ENCODE measurements around the gene NFATC1.

Gene NFATC1

GRCh38 chr18:79542876-79543750, 147.4 kb downstream of the NFATC1 start:
- Histone ChIP-seq H3K79me2 (ENCODE audit: insufficient read depth, low read length) (no peaks in the 10 kb centered on the region), H3K9me3 (ENCODE audit: insufficient read depth, low read length, severe bottlenecking) (no peaks in the 10 kb centered on the region), H3K36me3 (ENCODE audit: insufficient read depth, low read length) (no peaks in the 10 kb centered on the region), H3K4me2 (ENCODE audit: insufficient read depth, low read length) (no peak overlapping the region), H4K20me1 (ENCODE audit: insufficient read depth, low read length) (no peaks in the 10 kb centered on the region), H3K4me3 (ENCODE audit: low read depth in 1 of 2, low read length in 2 of 2) (no peak overlapping the region), H3K27me3 (ENCODE audit: insufficient read depth, low read length, poor library complexity) (no peaks in the 10 kb centered on the region), H2AFZ (ENCODE audit: low read depth, low read length) (no peak overlapping the region), H3K9ac (ENCODE audit: low read depth, low read length) (no peak overlapping the region), H3K27ac (ENCODE audit: low read length) (no peak overlapping the region), H3K4me1 (ENCODE audit: insufficient read depth, low read length) (no peaks in the 10 kb centered on the region)
- no peak for ATAC-seq (ENCODE audit: insufficient read depth, low read depth)
- TF ChIP-seq CTCF (IDR thresholded peaks at IDR 0.05; ENCODE audit: borderline replicate concordance, extremely low read depth, low read length, poor library complexity, severe bottlenecking) (no peak), EZH2 (IDR thresholded peaks at IDR 0.05; ENCODE audit: borderline replicate concordance, low read depth, low read length, severe bottlenecking) (no peak)
- no peak for DNase-seq

GRCh38 chr18:79543861-79544385, 148.2 kb downstream of the NFATC1 start:
- H3K27me3 ChIP-seq (ENCODE audit: insufficient read depth, low read length, poor library complexity): no peaks in the 10 kb centered on the region

GRCh38 chr18:79544386-79544963, 148.7 kb downstream of the NFATC1 start:
- Histone ChIP-seq H4K20me1 (ENCODE audit: insufficient read depth, low read length) (no peaks in the 10 kb centered on the region), H3K9me3 (ENCODE audit: insufficient read depth, low read length, severe bottlenecking) (no peaks in the 10 kb centered on the region), H3K4me1 (ENCODE audit: insufficient read depth, low read length) (no peaks in the 10 kb centered on the region), H3K36me3 (ENCODE audit: insufficient read depth, low read length) (no peaks in the 10 kb centered on the region), H3K4me2 (ENCODE audit: insufficient read depth, low read length) (no peak overlapping the region), H2AFZ (ENCODE audit: low read depth, low read length) (no peak overlapping the region), H3K27me3 (ENCODE audit: insufficient read depth, low read length, poor library complexity) (no peaks in the 10 kb centered on the region), H3K27ac (ENCODE audit: low read length) (no peak overlapping the region), H3K79me2 (ENCODE audit: insufficient read depth, low read length) (no peaks in the 10 kb centered on the region), H3K4me3 (ENCODE audit: low read depth in 1 of 2, low read length in 2 of 2) (no peak overlapping the region), H3K9ac (ENCODE audit: low read depth, low read length) (no peak overlapping the region)
- TF ChIP-seq EZH2 (IDR thresholded peaks at IDR 0.05; ENCODE audit: borderline replicate concordance, low read depth, low read length, severe bottlenecking) (no peak), CTCF (IDR thresholded peaks at IDR 0.05; ENCODE audit: borderline replicate concordance, extremely low read depth, low read length, poor library complexity, severe bottlenecking) (no peak)
- DNase-seq: no peak
- no peak for ATAC-seq (ENCODE audit: insufficient read depth, low read depth)

More at GRCh38 chr18:79543861-79544385, 148.2 kb downstream of the NFATC1 start:
- TF ChIP-seq CTCF (IDR thresholded peaks at IDR 0.05; ENCODE audit: borderline replicate concordance, extremely low read depth, low read length, poor library complexity, severe bottlenecking) (no peak), EZH2 (IDR thresholded peaks at IDR 0.05; ENCODE audit: borderline replicate concordance, low read depth, low read length, severe bottlenecking) (no peak)
- no peaks in the 10 kb centered on the region for H3K9me3 ChIP-seq (ENCODE audit: insufficient read depth, low read length, severe bottlenecking)
- no peak overlapping the region for H3K9ac ChIP-seq (ENCODE audit: low read depth, low read length)
- ATAC-seq (ENCODE audit: insufficient read depth, low read depth) (no peak), DNase-seq (no peak)
- H3K4me1 ChIP-seq (ENCODE audit: insufficient read depth, low read length): no peaks in the 10 kb centered on the region
- no peaks in the 10 kb centered on the region for H3K79me2 ChIP-seq (ENCODE audit: insufficient read depth, low read length)
- no peak overlapping the region for H3K4me3 ChIP-seq (ENCODE audit: low read depth in 1 of 2, low read length in 2 of 2)
- H3K27ac ChIP-seq (ENCODE audit: low read length): no peak overlapping the region
- H2AFZ ChIP-seq (ENCODE audit: low read depth, low read length): no peak overlapping the region
- H3K4me2 ChIP-seq (ENCODE audit: insufficient read depth, low read length): no peak overlapping the region
- H3K36me3 ChIP-seq (ENCODE audit: insufficient read depth, low read length): no peaks in the 10 kb centered on the region
- H4K20me1 ChIP-seq (ENCODE audit: insufficient read depth, low read length): no peaks in the 10 kb centered on the region

Data from DND-41 (cell line).